ENCODE results near the gene RNF144A. TPM values are rescaled to one million over a fixed set of nuclear protein-coding genes. Genes with fewer than 3 reads are reported as not detected.

Gene RNF144A
- total and polyA plus RNA-seq, 2 of the 13 experiments (the other 11 are each of a cell fraction or from before 2014, with no cell fraction given) = 13.9 to 16.5 TPM

- H3K9ac ChIP-seq (ENCODE audit: insufficient read depth, low read depth, low read length) = no peak overlapping the region
- H2AFZ ChIP-seq (ENCODE audit: low read length) = no peak overlapping the region
- no peak overlapping the region for H3K4me3 ChIP-seq (replicated peaks in 1 of 3; ENCODE audit: insufficient read depth in 1 of 3, low read depth in 2 of 3, low read length in 3 of 3)
- H3K36me3 ChIP-seq (replicated peaks in 1 of 2; ENCODE audit: control insufficient read depth in 1 of 2, insufficient read depth in 2 of 2, low read length in 2 of 2) = peaks cover 8 to 56% of the 10 kb centered on the region in 2 experiments
- BruUV-seq (replicated peaks) = no TSS peak
- no peaks in the 10 kb centered on the region for H3K79me2 ChIP-seq (ENCODE audit: insufficient read depth, low read length)
- ATAC-seq (no peak), FAIRE-seq (no peak), DNase-seq (ENCODE audit: low spot score) (no peak)
- POLR2A ChIA-PET = no interaction called here
- H3K9me3 ChIP-seq (ENCODE audit: low read length) = no peaks in the 10 kb centered on the region
- CTCF ChIA-PET (ENCODE audit: low intra/inter-chr PET ratio, low total read pairs) = no interaction called here
- H3K4me1 ChIP-seq (ENCODE audit: insufficient read depth, low read length) = peaks cover 18% of the 10 kb centered on the region; the same call in 1 of the 2 replicates
- no peak for TF ChIP-seq PLSCR1 (CRISPR knock-in tag; IDR thresholded peaks at IDR 0.05; ENCODE audit: borderline replicate concordance)
- TF ChIP-seq SRF (IDR thresholded peaks at IDR 0.05; ENCODE audit: low read depth, low read length) = peak; percentile 88
- no peak for TF ChIP-seq ZMAT5 (CRISPR knock-in tag; IDR thresholded peaks at IDR 0.05; ENCODE audit: borderline replicate concordance, low read depth)
- 95% methylated on average over 9 of the region's 9 CpGs for WGBS (ENCODE audit: low lambda C conversion rate)
- no peak overlapping the region for H3K27ac ChIP-seq (ENCODE audit: extremely low read length, insufficient read depth, low read length)
- intact Hi-C loops (cut with micrococcal nuclease; ENCODE audit: unreplicated experiment) (no loop called here), in situ Hi-C loops (cut with HindIII; ENCODE audit: extremely low pct_ligation_motif_present, low pct_unique_long_range_greater_than_20kb) (no loop called here)
- H3K4me2 ChIP-seq (ENCODE audit: low read depth, low read length) = no peak overlapping the region
- H3K27me3 ChIP-seq (ENCODE audit: control insufficient read depth in 1 of 2, insufficient read depth in 2 of 2, low read length in 2 of 2) = no peaks in the 10 kb centered on the region
- H4K20me1 ChIP-seq (ENCODE audit: insufficient read depth, low read length) = peaks cover 3% of the 10 kb centered on the region; the same call in 1 of the 2 replicates
Observed at GRCh38 chr2:7025082-7025481, 107.9 kb downstream of the RNF144A start.

DNA sequence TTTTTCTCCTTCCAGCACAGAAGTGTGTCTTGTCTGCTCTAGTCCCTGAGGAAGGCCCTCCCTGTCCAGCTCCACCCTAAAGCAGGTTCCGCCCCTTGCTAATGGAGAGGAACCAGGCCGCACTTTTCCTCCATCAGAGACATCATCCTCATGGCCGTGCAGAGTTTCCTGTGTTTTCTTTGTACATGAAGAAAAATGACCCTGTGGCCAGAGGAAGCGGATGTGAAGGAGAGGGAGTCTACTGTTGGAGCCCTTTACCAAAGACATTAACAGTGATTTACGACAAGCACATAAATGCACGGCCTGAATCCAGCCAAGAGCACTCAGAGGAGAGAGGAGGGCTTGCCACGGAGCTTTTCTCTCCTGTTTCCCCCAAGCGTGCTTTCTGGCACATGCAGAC lies 109.5 kb downstream of the RNF144A start:
- no peak for ATAC-seq
- in situ Hi-C loops (cut with HindIII; ENCODE audit: extremely low pct_ligation_motif_present, low pct_unique_long_range_greater_than_20kb) (no loop called here), intact Hi-C loops (cut with micrococcal nuclease; ENCODE audit: unreplicated experiment) (no loop called here)
- Histone ChIP-seq H3K4me2 (ENCODE audit: low read depth, low read length) (no peak overlapping the region), H4K20me1 (ENCODE audit: insufficient read depth, low read length) (peaks cover 7% of the 10 kb centered on the region; the same call in 1 of the 2 replicates), H3K4me1 (ENCODE audit: insufficient read depth, low read length) (peaks cover 31% of the 10 kb centered on the region), H3K27me3 (ENCODE audit: control insufficient read depth in 1 of 2, insufficient read depth in 2 of 2, low read length in 2 of 2) (no peaks in the 10 kb centered on the region), H3K36me3 (replicated peaks in 1 of 2; ENCODE audit: control insufficient read depth in 1 of 2, insufficient read depth in 2 of 2, low read length in 2 of 2) (peaks cover 2 to 41% of the 10 kb centered on the region in 2 experiments), H3K27ac (ENCODE audit: extremely low read length, insufficient read depth, low read length) (no peak overlapping the region), H3K9me3 (ENCODE audit: low read length) (no peaks in the 10 kb centered on the region), H3K4me3 (replicated peaks in 1 of 3; ENCODE audit: insufficient read depth in 1 of 3, low read depth in 2 of 3, low read length in 3 of 3) (no peak overlapping the region), H3K79me2 (ENCODE audit: insufficient read depth, low read length) (no peaks in the 10 kb centered on the region), H3K9ac (ENCODE audit: insufficient read depth, low read depth, low read length) (no peak overlapping the region), H2AFZ (ENCODE audit: low read length) (no peak overlapping the region)
- TF ChIP-seq RBM22 (optimal IDR thresholded peaks at IDR 0.05; ENCODE audit: low read length) = peak; percentile 36
- no peak for TF ChIP-seq GZF1 (CRISPR knock-in tag; IDR thresholded peaks at IDR 0.05)
- 90% methylated on average over 8 of the region's 8 CpGs for WGBS (ENCODE audit: low lambda C conversion rate)
- CTCF ChIA-PET (ENCODE audit: low intra/inter-chr PET ratio, low total read pairs) = no interaction called here
- FAIRE-seq = no peak
- no peak for DNase-seq (ENCODE audit: low spot score)
- POLR2A ChIA-PET = no interaction called here
- no TSS peak for BruUV-seq (replicated peaks)

All from HepG2 (cell line).